Epidermal melanocyte (primary cell): ENCODE measurements around the gene GATAD2A.
"Not testable (repeated sequence)": the region's sequence is repeated elsewhere in the genome, so short reads cannot be mapped to it uniquely, and the experiment has no call there.

ENCODE experiments used
- DNase-seq: peaks from one replicate; pipeline ENCODE4 v3.0.0; 2011; ENCODE audit warnings: low spot score; ENCODE audit not compliant: insufficient read length

GATAD2A gene

DNA sequence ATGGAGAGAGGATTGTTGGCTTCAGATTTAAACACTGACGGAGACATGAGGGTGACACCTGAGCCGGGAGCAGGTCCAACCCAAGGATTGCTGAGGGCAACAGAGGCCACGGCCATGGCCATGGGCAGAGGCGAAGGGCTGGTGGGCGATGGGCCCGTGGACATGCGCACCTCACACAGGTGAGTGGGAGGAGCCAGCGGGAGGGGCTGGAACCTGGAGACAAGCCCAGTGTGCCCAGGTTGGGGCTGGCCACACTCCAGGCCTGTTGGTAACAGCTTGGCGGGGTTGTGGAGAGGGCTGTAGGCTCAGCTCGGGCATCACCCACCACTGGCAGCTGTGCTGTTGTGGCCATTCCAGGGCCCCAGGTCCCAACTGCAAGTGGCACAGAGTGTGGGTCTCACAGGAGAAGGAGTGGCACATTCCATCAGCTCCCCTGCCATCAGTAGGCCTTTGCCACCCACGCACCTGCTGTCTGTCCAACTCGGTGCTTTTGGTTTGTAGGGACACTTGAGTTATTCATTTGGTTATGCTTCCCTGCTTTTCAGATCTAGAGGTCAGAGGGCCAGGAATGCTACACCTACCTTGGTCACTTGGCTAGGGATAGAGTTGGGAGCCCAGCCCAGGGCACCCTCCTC, 60.1 kb downstream of the GATAD2A start:
- no peak for DNase-seq

DNA sequence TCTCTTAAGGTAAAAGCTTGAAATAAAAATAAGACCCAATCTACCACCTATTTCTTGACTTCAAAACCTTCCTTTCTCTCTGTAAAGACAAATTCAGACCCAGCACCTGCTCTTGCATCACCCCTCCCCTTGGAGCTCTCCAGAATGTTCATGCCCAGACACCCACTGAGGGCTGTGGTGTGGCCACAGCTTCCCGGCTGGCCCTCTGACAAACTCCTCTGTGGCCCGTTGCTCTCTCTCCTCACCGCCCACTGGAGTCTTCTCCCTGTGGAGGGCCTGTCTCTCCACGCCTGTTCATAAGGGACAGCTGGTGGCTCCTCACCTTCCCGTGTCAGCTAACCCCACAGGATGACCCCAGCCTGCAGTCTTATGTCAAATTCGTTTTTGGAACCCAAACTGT, 60.7 kb downstream of the GATAD2A start:
- no peak for DNase-seq

DNA sequence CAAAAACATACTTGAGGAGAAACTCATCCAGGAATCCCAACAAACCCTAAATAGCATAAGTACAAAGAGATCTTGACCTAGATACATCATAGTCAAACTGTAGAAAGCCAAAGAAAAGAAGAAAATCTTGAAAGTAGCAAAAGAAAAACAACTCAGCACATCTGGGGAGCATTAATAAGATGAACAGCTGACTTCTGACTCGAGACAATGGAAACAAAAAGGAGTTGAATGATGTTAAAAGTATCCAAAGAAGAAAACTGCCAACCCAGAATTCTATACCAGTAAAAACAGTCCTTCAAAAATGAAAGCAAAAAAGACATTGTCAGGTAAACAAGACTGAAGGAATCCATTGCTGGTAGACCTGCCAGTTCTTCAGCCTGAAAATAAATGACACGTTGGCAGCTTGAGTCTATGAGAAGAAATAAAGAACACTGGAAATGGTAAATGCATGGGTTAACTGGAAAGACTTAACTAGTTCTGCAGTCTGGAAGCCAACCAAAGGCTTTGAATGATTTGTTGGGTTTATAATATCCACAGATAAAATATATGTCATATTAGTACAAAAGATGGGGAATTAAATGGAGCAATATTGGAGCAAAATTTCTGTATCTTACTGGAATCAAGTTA, 63.1 kb downstream of the GATAD2A start:
- DNase-seq: no peak

DNA sequence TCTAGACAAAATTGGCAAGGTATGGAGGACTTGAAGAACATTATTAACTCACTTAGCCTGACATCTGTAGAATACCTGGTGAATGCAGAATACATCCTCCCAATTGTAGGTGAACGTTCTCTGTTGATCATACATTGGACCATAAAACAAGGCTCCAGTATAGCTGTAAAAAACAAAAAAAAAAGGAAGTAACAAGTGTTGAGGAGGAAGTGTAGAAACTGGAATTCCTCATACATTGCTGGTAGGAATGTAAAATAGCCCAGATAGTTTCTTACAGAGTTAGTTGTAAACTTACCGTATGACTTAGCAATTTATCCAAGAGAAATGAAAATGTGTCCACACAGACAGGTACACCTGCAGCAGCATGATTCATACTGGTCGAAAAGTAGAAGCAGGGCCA, 65.1 kb downstream of the GATAD2A start:
- DNase-seq: no peak

DNA sequence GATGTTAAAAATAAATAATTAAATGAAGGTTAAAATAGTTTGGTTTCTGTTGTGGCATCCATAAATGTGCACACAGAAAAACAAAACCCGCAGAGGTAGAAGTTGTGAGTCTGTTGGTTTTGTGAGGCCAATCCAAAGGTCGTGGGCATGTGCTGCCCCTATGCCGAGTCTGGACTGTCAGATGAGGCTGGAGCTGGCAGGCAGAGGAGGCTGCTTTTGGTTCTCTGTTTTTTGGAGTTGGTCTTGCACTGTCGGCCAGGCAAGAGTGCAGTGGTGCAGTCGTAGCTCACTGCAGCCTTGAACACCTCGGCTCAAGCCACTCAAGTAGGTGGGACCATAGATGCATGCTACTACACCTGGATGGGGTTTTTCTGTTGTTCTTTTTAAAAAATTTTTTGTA, 66.2 kb downstream of the GATAD2A start:
- DNase-seq: no peak

DNA sequence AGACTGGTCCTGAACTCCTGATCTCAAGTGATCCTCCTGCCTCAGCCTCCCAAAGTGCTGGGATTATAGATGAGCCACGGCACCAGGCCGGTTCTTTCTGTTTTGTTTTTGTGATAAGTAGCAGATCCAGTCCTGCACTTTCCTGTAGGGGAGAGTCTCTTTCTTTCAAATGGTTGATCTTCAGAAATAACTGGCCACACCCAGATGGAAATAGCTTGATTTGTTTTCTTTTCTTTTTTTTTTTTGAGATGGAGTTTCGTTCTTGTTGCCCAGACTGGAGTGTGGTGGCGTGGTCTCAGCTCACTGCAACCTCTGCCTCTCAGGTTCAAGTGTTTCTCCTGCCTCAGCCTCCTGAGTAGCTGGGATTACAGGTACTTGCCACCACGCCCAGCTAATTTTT, 66.6 kb downstream of the GATAD2A start:
- DNase-seq: not testable (repeated sequence)

DNA sequence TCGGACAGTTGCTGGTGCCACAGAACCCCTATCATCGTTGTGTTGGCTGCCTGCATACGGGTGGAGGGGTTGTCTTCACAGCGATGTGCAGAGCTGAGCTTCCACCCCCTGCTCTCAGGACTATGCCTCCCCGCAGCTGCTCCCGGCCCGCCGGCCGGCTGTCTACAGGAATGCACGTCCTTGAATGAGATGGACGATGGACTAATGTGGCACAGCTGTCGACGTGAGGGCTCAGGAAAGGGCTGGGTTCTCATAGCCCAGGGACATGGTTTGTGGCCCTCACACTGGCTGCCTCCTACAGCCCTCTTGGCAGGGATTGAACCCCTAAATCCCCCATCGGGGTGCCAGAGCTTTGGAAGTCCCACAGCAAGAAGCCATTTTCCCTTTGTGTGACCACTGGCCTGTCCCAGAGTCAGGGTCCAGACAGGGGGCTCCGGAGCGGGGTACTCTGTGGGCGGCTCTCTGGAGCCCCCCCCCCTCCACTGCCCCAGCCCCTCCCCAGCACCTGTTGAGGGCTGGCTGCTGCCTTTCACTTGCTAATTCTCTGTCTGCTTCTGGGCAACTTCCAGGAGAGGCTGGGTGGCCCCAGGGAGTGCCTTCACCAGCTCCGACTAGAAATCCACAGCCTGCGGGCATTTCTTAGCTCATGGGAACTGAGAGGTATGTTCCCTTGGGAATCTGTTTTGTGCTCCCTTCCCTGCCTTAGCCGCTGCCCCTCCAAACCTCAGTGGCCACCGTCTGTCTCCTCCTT, 69.7 kb downstream of the GATAD2A start:
- DNase-seq: no peak

DNA sequence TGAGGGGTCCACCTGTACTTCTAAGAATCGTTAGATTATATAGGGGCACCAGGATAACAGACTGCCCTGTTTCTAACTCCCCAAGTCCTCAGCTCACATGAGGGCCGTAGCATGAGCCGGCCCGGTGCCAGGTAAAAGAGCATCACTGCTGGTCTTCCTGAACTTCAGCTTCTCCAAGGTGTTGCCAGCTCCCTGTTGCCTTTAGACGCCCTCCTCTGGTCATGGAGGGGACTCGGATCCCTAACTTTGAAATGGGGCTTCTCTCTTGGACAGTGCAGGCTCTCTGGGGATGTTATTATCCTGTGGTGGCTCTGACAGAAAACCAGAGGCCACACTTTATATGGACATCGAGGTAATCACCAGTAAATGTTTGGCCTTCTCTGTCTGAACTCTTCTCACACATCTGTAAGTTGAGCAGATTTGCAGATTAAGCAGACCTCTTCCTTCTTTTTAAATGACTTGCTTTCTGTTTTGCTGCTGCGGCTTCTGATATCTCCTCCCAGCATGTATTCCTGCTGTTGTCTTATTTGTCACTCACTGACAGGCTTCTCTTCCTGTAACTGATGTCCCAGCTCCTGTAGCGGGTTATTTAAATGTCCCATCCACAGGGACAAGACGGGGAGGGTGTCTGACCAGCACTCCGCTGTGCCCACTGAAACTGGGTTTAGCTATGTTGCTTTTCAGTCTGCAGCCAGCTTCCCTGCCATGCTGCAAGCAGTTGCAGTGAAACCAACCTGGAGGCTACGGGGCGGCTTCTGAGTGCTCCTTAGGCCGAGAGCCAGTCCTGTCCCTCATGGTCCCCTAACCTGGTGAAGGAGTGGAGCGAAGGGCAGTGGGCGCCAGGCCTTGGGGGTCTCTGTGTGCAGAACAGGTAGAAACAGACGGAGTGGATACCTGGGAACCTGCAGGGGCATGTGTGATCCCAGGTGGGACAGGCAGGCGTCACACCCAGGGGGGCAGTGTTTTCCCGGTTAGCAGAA, 70.7 kb downstream of the GATAD2A start:
- no peak for DNase-seq

DNA sequence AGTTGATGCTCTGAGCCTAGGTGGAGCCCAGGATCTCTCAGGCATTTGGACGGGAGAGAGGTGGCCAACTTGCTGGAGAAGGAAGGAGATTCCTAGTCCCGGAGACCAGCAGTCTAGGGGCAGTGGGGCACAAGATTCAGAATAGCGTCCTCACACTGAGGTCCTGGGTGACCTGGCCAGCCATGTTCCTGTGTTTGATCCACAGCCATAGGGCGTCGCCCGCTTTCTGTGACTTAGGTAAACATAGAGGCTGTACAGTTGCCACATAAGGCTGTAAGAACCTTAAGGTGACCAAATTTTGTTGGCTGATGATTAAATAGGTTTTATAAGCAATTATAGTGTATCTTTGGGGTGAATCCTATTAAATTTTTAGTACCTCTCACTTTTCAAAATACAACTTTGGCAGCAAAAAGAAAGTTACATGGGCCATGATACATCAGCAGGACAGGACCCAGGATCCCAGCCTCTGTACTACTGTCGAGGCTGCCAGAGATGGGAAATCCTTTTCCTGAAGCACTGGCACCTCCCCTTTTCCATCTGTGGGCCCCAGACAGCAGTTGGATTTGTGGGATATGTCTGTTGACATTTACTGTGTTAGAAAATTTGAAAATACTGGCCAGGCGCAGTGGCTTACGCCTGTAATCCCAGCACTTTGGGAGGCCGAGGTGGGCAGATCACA, 72.4 kb downstream of the GATAD2A start:
- no peak for DNase-seq

DNA sequence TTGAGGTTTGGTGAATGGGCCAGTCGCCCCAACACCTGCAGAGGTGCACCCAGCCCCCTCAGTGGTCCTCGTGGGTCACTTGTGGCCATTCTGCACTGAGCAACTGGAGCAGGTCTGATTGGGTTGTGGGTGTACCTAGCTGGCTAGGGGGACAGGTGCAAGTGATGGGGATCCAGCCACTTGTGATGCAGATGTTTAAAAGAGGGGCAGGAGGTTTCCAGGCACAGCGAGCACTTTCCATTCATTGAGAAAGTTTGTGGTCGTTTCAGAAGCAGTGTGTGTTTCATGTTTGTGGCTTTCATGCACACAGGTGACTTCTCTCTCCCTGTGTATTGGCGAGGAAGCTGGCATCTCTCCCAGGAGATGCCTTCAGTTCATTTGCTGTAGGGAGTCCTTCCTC, 75.2 kb downstream of the GATAD2A start:
- no peak for DNase-seq

DNA sequence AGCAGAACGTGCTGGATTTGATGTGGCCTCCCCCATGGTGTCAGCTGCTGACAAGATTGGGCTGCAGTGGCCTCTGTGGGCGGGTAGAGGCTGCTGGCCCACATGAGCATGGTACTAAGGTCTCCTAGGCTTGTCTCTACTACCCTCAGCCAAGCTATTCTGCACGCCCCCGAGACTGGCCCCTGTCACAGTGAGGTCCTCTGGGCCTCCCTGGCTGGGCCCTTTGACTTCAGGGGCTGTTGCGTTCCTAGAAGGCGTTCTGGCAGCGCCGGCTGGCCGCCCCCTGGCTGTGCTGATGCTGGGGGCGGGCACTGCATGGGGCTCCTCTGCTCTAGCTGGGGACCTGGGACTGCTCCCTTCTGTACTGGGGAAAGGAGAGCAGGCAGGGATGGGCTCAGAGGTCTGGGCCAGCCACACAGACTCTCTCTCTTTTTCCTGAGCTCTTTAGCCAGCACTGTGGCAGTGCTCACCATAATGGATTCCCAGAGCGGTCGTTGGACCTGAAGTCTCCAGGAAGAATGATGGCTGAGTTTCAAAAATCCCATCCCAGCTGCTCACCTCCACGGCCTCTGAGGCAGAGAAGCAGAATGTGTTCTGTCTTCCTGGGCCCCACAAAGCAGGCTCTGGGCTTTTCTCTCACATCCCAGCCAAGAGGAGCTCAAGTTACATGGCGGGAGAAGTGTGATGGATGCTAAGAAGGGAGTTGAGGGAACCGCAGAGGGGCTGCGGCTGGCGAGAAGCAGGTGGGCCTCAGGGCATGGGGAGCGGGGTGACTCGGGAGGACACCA, 77.5 kb downstream of the GATAD2A start:
- DNase-seq: no peak

DNA sequence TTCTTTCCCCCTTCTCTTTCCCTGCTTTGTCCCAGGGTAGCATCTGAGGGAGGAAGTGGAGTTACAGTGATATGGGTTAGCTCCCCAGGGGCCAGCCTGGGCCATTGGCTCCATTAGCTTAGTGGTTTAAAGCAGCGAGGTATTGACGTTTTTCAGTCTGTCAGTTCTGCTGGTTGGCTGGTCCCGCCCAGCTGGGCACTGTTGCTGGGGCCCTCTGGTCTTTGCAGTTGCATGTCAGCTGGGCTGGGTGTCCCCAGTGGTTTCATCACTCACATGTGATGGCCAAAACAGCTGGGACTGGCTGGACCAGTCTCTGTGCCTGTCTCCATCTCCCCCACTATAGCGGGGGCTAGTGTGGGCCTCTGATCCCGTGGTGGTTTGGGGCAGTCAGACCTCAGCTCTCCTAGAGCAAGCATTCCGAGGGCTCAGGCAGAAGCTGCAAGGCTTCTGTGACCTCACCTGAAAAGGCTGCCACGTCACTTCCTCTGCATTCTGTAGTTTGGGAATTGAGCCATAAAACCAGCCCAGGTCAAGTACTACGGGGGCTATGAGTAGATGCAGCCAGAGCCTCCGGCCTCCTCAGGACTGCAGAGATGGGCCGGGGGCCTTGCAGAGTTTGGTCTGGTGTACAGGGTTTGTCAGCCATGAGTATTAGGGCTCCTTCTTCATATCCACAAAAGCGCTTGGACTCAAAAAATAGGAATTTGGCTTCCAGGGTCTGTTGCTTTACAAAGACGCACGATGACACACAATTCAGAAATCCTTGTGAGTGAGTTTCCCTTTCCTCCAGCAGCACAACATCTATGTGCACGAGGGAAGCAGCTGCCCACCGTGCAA, 79.9 kb downstream of the GATAD2A start:
- no peak for DNase-seq

DNA sequence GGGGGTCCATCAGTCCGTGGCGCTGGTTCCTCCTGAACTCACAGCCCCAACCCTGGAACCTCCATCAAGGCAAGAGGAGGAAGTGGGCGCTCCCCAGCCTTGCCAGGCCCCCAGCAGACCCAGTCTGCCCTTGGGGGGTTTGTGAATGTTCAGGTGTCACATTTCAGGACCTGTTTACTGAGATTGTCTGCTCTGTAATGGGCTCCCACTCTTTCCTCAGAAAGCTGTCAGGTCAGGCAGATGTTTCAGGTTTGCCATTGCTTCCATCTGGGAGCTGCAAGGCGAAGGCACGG, 80.5 kb downstream of the GATAD2A start:
- DNase-seq: no peak

DNA sequence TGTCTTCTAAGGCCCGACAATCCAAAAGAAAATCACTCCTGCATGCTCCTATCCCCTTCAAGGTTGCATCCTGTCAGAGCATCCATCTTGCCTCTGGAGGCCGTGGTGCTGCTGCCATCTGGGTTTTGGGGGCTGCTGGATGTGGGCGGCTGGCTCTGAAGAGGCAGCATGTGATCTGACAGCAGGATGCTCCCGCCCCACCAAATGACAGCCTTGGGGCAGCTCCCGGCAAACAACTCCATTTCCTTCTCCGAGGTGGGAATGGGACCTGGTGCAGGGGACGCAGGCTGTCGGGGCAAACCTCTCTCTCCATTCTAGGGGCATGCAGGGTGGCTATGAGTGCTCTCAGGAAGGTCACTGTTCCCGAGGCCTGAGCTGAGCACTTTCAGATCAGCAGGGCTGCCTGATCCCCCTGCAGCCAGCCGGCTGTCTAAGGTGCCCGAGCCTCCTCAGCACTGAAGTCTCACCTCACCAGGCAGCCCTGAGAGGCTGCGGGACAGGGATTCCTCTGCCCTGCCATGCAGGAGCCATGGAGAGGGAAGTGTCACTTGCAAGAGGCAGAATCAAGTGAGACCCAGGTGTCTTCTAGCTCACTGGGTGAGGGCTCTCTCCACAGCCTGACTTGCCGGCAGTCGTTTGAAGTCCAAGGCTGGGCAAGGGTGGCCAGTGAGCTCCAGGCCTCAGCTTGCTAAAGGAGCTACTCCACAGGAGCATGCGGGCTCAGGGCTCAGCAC, 81.0 kb downstream of the GATAD2A start:
- no peak for DNase-seq

DNA sequence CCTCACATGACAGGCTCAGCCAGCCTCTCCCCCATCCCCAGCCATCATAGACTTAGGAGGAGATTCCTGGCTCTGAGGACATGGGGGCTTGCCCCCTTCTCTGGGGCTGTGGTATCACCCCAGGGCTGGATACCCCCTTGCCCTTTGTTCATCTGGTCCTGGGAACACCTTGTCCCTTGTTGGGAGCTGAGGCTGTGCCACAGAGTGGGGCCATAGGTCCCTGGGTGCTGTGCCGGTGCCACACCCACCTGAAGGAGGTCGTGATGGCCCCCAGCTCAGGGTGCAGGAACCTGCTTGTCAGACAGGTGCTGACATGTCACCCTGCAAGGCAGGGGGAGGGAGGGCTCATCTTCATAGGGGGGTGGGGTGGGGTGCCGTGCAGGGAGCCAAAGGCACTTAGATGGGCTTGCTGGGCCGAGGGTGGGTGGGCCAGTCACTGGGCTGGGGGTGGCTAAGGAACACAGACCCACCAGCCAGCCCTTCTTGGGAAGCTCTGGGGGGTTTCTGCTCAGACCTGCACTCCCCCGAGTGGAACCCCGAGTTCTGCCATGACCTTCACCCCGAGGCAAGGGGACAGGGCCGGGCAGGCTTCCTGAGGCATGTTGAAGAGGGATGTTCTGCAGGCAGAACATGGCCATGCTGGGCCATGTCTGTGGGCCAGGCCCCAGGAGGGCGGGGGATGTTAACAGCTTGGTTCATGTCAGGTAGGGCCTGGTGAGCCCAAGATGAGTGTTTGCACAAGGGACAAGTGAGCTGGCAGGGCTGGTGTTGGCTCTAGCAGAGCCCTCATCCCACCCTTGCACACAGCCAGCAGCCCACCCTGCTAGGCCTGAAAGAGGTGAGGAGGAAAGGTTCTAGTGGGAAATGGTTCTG, 81.8 kb downstream of the GATAD2A start:
- no peak for DNase-seq

DNA sequence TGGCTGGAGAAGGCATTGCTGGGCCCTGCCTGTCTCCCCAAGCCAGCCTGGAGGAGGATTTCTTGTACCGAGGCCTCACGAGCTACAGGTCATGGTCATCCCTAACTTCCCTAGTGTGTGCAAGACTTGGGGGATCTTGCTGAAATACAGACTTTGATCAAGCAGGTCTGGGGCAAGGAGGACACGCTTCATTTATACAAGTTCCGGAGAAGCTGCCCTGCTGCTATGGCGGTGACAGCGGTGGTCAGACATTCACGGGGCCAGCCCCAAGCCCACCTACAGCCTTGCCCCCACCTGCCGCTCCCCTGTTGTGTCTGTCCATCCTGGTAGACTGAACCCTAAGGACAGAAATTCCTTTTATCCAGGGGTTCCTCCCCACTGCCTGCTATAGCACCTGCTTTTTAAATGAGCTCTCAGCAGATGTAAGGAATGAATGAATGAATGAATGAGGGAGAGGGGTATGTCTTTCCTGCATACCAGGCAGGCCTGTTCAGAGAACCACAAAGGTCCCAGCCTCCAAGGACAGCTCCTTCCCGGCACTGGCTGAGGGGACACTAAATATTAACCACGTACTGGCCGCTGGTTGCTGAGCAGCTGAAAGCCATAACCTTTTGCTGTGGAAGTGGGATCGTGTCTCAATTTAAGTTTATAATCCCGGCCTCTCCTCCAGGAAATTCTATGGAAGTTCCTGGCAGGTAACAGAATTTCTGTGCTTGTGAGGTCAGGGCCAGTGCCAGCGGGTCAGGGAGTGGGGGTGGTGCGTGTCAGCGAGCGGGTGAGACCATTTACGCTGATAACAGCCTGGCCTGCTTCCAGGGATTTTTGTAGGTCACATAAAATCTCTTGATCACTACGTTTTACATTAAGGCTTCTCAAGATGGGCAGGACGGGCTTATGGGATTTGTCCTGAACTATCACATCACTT, 82.7 kb downstream of the GATAD2A start:
- no peak for DNase-seq
